Calu3 (cell line): ENCODE data around the gene RIN3. TPM values are rescaled to one million over a fixed set of nuclear protein-coding genes. Genes with fewer than 3 reads are reported as not detected.

Experiments
- BruUV-seq: library from RNA; stranded (reverse); fragments of 400-500 nt; replicated peaks from 2 replicates; lab custom pipeline; 2021; lab: Mats Ljungman, UMichigan
- CTCF ChIA-PET: fragments of 300-600 bp; sonication (Branson Sonifier 250); formaldehyde crosslinking; loops from one replicate; lab custom pipeline; 2022; ENCODE audit warnings: antibody characterized with exemption; lab: Charles Lee
- DNase-seq: peaks from one replicate; pipeline ENCODE4 v3.0.0; 2022
- H3K27ac Mint-ChIP-seq: one replicate; pipeline ENCODE4 v1.8.0; 2022; ENCODE audit warnings: mixed read lengths; ENCODE audit not compliant: unreplicated experiment
- H3K27me3 Mint-ChIP-seq: one replicate; pipeline ENCODE4 v1.8.0; 2022; ENCODE audit warnings: mixed read lengths; ENCODE audit not compliant: unreplicated experiment
- H3K36me3 Mint-ChIP-seq: one replicate; pipeline ENCODE4 v1.8.0; 2022; ENCODE audit warnings: mild to moderate bottlenecking, moderate library complexity, mixed read lengths; ENCODE audit not compliant: insufficient read depth, unreplicated experiment
- H3K4me1 Mint-ChIP-seq: one replicate; pipeline ENCODE4 v1.8.0; 2022; ENCODE audit warnings: mild to moderate bottlenecking, low read depth, mixed read lengths; ENCODE audit not compliant: unreplicated experiment
- H3K4me3 Mint-ChIP-seq: one replicate; pipeline ENCODE4 v1.8.0; 2022; ENCODE audit warnings: mild to moderate bottlenecking, low read depth, moderate library complexity, mixed read lengths; ENCODE audit not compliant: unreplicated experiment
- H3K9me3 Mint-ChIP-seq: one replicate; pipeline ENCODE4 v1.8.0; 2022; ENCODE audit warnings: low read depth, mixed read lengths; ENCODE audit not compliant: unreplicated experiment
- CTCF ChIP-seq: fragments of 200-600 bp; IDR thresholded peaks from one replicate; pipeline ENCODE4 v1.8.0; 2022; ENCODE audit warnings: antibody characterized with exemption; ENCODE audit not compliant: unreplicated experiment
- intact Hi-C: fragments of 100-400 bp; cut with micrococcal nuclease; formaldehyde crosslinking; loops from one replicate; pipeline ENCODE4 v1.10.0; 2022; ENCODE audit not compliant: unreplicated experiment
- total RNA-seq: library from RNA; stranded (reverse); gene quantifications from 2 replicates; pipeline ENCODE4 v1.2.3, GENCODE V29; 2022

RIN3 gene
- total RNA-seq, 1 experiment from 2014 or later, result 13.8 TPM

GRCh38 chr14:92625213-92625612 is 111.6 kb downstream of the RIN3 start:
- no peak overlapping the region for H3K4me3 Mint-ChIP-seq
- no peaks in the 10 kb centered on the region for H3K36me3 Mint-ChIP-seq
- BruUV-seq, result no TSS peak
- intact Hi-C loops, result no loop called here
- TF ChIP-seq CTCF, result no peak
- no peak overlapping the region for H3K27ac Mint-ChIP-seq
- peaks cover 32% of the 10 kb centered on the region for H3K9me3 Mint-ChIP-seq
- CTCF ChIA-PET, result no interaction called here
- H3K4me1 Mint-ChIP-seq, result peaks cover 16% of the 10 kb centered on the region
- no peaks in the 10 kb centered on the region for H3K27me3 Mint-ChIP-seq
- DNase-seq, result no peak

GRCh38 chr14:92626041-92626440 is 112.5 kb downstream of the RIN3 start:
- TF ChIP-seq CTCF, result no peak
- no peak for DNase-seq
- Mint-ChIP-seq H3K27me3 (no peaks in the 10 kb centered on the region), H3K36me3 (no peaks in the 10 kb centered on the region), H3K27ac (no peak overlapping the region), H3K4me3 (no peak overlapping the region), H3K4me1 (peaks cover 16% of the 10 kb centered on the region), H3K9me3 (peaks cover 32% of the 10 kb centered on the region)
- CTCF ChIA-PET, result no interaction called here
- intact Hi-C loops, result no loop called here
- no TSS peak for BruUV-seq

GRCh38 chr14:92627707-92628215 is 114.2 kb downstream of the RIN3 start:
- no peak for TF ChIP-seq CTCF
- intact Hi-C loops, result no loop called here
- no peak for DNase-seq
- H3K9me3 Mint-ChIP-seq, result peaks cover 24% of the 10 kb centered on the region
- no peaks in the 10 kb centered on the region for H3K27me3 Mint-ChIP-seq
- CTCF ChIA-PET, result no interaction called here
- no TSS peak for BruUV-seq
- peaks cover 16% of the 10 kb centered on the region for H3K4me1 Mint-ChIP-seq
- H3K27ac Mint-ChIP-seq, result no peak overlapping the region
- H3K36me3 Mint-ChIP-seq, result no peaks in the 10 kb centered on the region
- H3K4me3 Mint-ChIP-seq, result no peak overlapping the region

GRCh38 chr14:92628636-92629035 is 115.1 kb downstream of the RIN3 start:
- Mint-ChIP-seq H3K27me3 (no peaks in the 10 kb centered on the region), H3K4me1 (peaks cover 16% of the 10 kb centered on the region), H3K4me3 (no peak overlapping the region), H3K9me3 (peaks cover 22% of the 10 kb centered on the region), H3K27ac (no peak overlapping the region), H3K36me3 (no peaks in the 10 kb centered on the region)
- DNase-seq, result no peak
- intact Hi-C loops, result no loop called here
- CTCF ChIA-PET, result no interaction called here
- TF ChIP-seq CTCF, result no peak
- no TSS peak for BruUV-seq
